H1 (cell line): ENCODE data around the gene ARAP2. TPM values are rescaled to one million over a fixed set of nuclear protein-coding genes. Genes with fewer than 3 reads are reported as not detected.

Source experiments
- CTCF ChIA-PET: fragments of 300-600 bp; sonication (Branson Sonifier 250); formaldehyde crosslinking; loops from one replicate; lab custom pipeline; 2021; ENCODE audit not compliant: partially characterized antibody; lab: Charles Lee
- POLR2A ChIA-PET: fragments of 300-600 bp; sonication (Branson Sonifier 250); formaldehyde crosslinking; loops from one replicate; lab custom pipeline; 2021; ENCODE audit warnings: inconsistent platforms; ENCODE audit not compliant: partially characterized antibody; lab: Charles Lee
- DNase-seq, 2 experiments: peaks; one replicate each; pipeline versions ENCODE4 v3.0.0 to v3.0.0-alpha.2; 2010 to 2022; ENCODE audit warnings: low spot score in 2 of 2, low read depth in 1 of 2, mixed read lengths in 1 of 2
- FAIRE-seq: peaks from 2 replicates; lab custom pipeline; 2011; peaks lifted over from hg19 to GRCh38; lab: Jason Lieb, UNC
- H2AFZ ChIP-seq: 2 replicates; pipeline ENCODE4 v1.8.1; 2012; ENCODE audit warnings: low read length, inconsistent platforms
- H2AK5ac ChIP-seq: 2 replicates; pipeline ENCODE4 v1.6.1; 2013; ENCODE audit warnings: low read depth, low read length
- H2BK120ac ChIP-seq: replicated peaks from 2 replicates; pipeline ENCODE3; 2013; ENCODE audit warnings: low read depth, low read length, inconsistent platforms
- H2BK12ac ChIP-seq: 2 replicates; pipeline ENCODE4 v1.6.1; 2013; ENCODE audit warnings: low read depth, low read length
- H2BK15ac ChIP-seq: 2 replicates; pipeline ENCODE4 v1.6.1; 2013; ENCODE audit warnings: low read length
- H2BK20ac ChIP-seq: 2 replicates; pipeline ENCODE4 v1.6.1; 2013; ENCODE audit warnings: low read length
- H2BK5ac ChIP-seq: 2 replicates; pipeline ENCODE4 v1.6.1; 2013; ENCODE audit warnings: low read depth, low read length
- H3K14ac ChIP-seq: 2 replicates; pipeline ENCODE4 v1.6.1; 2013; ENCODE audit warnings: inconsistent platforms; ENCODE audit not compliant: insufficient read length
- H3K18ac ChIP-seq: 2 replicates; pipeline ENCODE4 v1.6.1; 2013; ENCODE audit warnings: low read length; ENCODE audit errors: extremely low read depth
- H3K23ac ChIP-seq: 2 replicates; pipeline ENCODE4 v1.6.1; 2013; ENCODE audit warnings: inconsistent platforms; ENCODE audit not compliant: insufficient read length
- H3K23me2 ChIP-seq: 2 replicates; pipeline ENCODE4 v1.6.1; 2013; ENCODE audit warnings: low read depth, low read length
- H3K27ac ChIP-seq: 2 replicates; pipeline ENCODE4 v1.6.1; 2011; ENCODE audit warnings: low read depth, low read length, inconsistent platforms
- H3K27me3 ChIP-seq, 4 experiments: replicated peaks in 1 of 4; 1 replicate in 1 of 4; 2 replicates in 3 of 4; pipeline versions ENCODE4 v1.6.1 to v1.8.1; 2011 to 2013; ENCODE audit warnings: low read length in 3 of 4, mild to moderate bottlenecking in 3 of 4, inconsistent platforms in 2 of 4, mixed read lengths in 2 of 4, moderate library complexity in 1 of 4; ENCODE audit not compliant: control insufficient read depth in 3 of 4, insufficient read depth in 3 of 4; ENCODE audit errors: extremely low read depth in 1 of 4
- H3K36me3 ChIP-seq, 4 experiments: 2 replicates each; pipeline versions ENCODE4 v1.6.1 to v1.8.1; 2011 to 2013; ENCODE audit warnings: mild to moderate bottlenecking in 4 of 4, low read length in 3 of 4, moderate library complexity in 2 of 4, control low read depth in 1 of 4, inconsistent platforms in 1 of 4; ENCODE audit not compliant: insufficient read depth in 4 of 4, control insufficient read depth in 2 of 4
- H3K4ac ChIP-seq: replicated peaks from 2 replicates; pipeline ENCODE3; 2013; ENCODE audit warnings: low read length, low read depth, mixed read lengths, inconsistent platforms; ENCODE audit not compliant: insufficient read length
- H3K4me1 ChIP-seq, 4 experiments: replicated peaks in 1 of 4; 1 replicate in 1 of 4; 2 replicates in 3 of 4; pipeline versions ENCODE4 v1.6.1 to v1.8.1; 2011 to 2013; ENCODE audit warnings: low read length in 3 of 4, inconsistent platforms in 2 of 4, mixed read lengths in 1 of 4; ENCODE audit not compliant: insufficient read depth in 4 of 4, control insufficient read depth in 3 of 4
- H3K4me2 ChIP-seq, 2 experiments: 2 replicates each; pipeline versions ENCODE4 v1.6.1 to v1.8.1; 2011 to 2013; ENCODE audit warnings: low read depth in 2 of 2, low read length in 2 of 2, control low read depth in 1 of 2, inconsistent platforms in 1 of 2, mild to moderate bottlenecking in 1 of 2; ENCODE audit not compliant: insufficient read depth in 1 of 2
- H3K4me3 ChIP-seq, 4 experiments: fragments of 200-600, 300-600 bp in 1 of 4; sonication (generic), shearing (Covaris generic), sonication (Bioruptor Twin) in 1 of 4; 2 replicates each; pipeline versions ENCODE4 v1.5.1 to v1.8.1; 2011 to 2016; ENCODE audit warnings: low read length in 4 of 4, low read depth in 3 of 4, control low read depth in 2 of 4, inconsistent platforms in 2 of 4, mild to moderate bottlenecking in 2 of 4, mixed read lengths in 1 of 4, moderate library complexity in 1 of 4; ENCODE audit not compliant: insufficient read depth in 2 of 4; ENCODE audit errors: extremely low read depth in 1 of 4
- H3K56ac ChIP-seq: replicated peaks from 2 replicates; pipeline ENCODE3; 2013; ENCODE audit warnings: low read depth, mild to moderate bottlenecking, mixed read lengths, low read length, inconsistent platforms; ENCODE audit not compliant: insufficient read length
- H3K79me1 ChIP-seq: 2 replicates; pipeline ENCODE4 v1.6.1; 2013; ENCODE audit warnings: low read depth, low read length, control low read depth
- H3K79me2 ChIP-seq, 2 experiments: 2 replicates each; pipeline versions ENCODE4 v1.6.1 to v1.8.1; 2012 to 2013; ENCODE audit warnings: low read length in 2 of 2, mild to moderate bottlenecking in 2 of 2, inconsistent platforms in 1 of 2; ENCODE audit not compliant: insufficient read depth in 2 of 2, control insufficient read depth in 1 of 2
- H3K9ac ChIP-seq, 4 experiments: replicated peaks in 1 of 4; 1 replicate in 1 of 4; 2 replicates in 3 of 4; pipeline versions ENCODE4 v1.6.1 to v1.8.1; 2011 to 2013; ENCODE audit warnings: low read depth in 3 of 4, low read length in 3 of 4, control low read depth in 2 of 4, mild to moderate bottlenecking in 2 of 4, moderate library complexity in 2 of 4, inconsistent platforms in 1 of 4; ENCODE audit errors: extremely low read depth in 1 of 4
- H3K9me3 ChIP-seq, 2 experiments: 2 replicates each; pipeline versions ENCODE4 v1.6.1 to v1.8.1; 2012 to 2013; ENCODE audit warnings: mild to moderate bottlenecking in 2 of 2, moderate library complexity in 2 of 2, control low read depth in 1 of 2, inconsistent platforms in 1 of 2, low read depth in 1 of 2, low read length in 1 of 2, mixed read lengths in 1 of 2; ENCODE audit not compliant: insufficient read depth in 2 of 2
- H4K20me1 ChIP-seq, 2 experiments: replicated peaks in 1 of 2; 2 replicates each; pipeline versions ENCODE3 to v1.8.1; 2011 to 2013; ENCODE audit warnings: inconsistent platforms in 2 of 2, low read length in 2 of 2, mild to moderate bottlenecking in 1 of 2; ENCODE audit not compliant: insufficient read depth in 2 of 2, control insufficient read depth in 1 of 2
- H4K5ac ChIP-seq: 2 replicates; pipeline ENCODE4 v1.6.1; 2013; ENCODE audit warnings: low read length, low read depth, mixed read lengths, inconsistent platforms; ENCODE audit not compliant: insufficient read length
- H4K8ac ChIP-seq: 2 replicates; pipeline ENCODE4 v1.8.0; 2013; ENCODE audit warnings: mild to moderate bottlenecking, moderate library complexity, low read length, inconsistent platforms; ENCODE audit not compliant: insufficient read depth; ENCODE audit errors: extremely low read depth
- H4K91ac ChIP-seq: replicated peaks from 2 replicates; pipeline ENCODE3; 2013; ENCODE audit warnings: low read length, mixed read lengths, inconsistent platforms; ENCODE audit not compliant: insufficient read length
- FOSL1 ChIP-seq: IDR thresholded peaks from 2 replicates; pipeline ENCODE4 v1.6.1; 2011; ENCODE audit warnings: mild to moderate bottlenecking, low read depth, low read length, moderate library complexity; ENCODE audit not compliant: insufficient read depth
- HDAC6 ChIP-seq: IDR thresholded peaks from one replicate; pipeline ENCODE4 v1.7.1; 2012; ENCODE audit warnings: low read depth, mild to moderate bottlenecking, inconsistent platforms, low read length, moderate library complexity
- KDM5A ChIP-seq: fragments of 200-600 bp; IDR thresholded peaks from 2 replicates; pipeline ENCODE4 v1.7.1; 2012; ENCODE audit warnings: mild to moderate bottlenecking, low read length, inconsistent platforms, mixed read lengths
- POLR2AphosphoS5 ChIP-seq: IDR thresholded peaks from 2 replicates; pipeline ENCODE4 v1.6.1; 2011; ENCODE audit warnings: low read depth, low read length
- RAD21 ChIP-seq, 2 experiments: IDR thresholded peaks in 1 of 2; conservative IDR thresholded peaks in 1 of 2; 2 replicates each; pipeline ENCODE4 v1.6.1; 2011; ENCODE audit warnings: low read depth in 2 of 2, low read length in 2 of 2, improper control_type of control experiment in 1 of 2, inconsistent platforms in 1 of 2, mild to moderate bottlenecking in 1 of 2, moderate library complexity in 1 of 2
- RNF2 ChIP-seq: fragments of 200-900, 300-1000 bp; sonication (generic); IDR thresholded peaks from 2 replicates; pipeline ENCODE4 v1.7.1; 2016; ENCODE audit warnings: borderline replicate concordance, low read depth, mild to moderate bottlenecking, antibody characterized with exemption, low read length; ENCODE audit not compliant: poor library complexity, severe bottlenecking; ENCODE audit errors: missing control alignments
- RXRA ChIP-seq: IDR thresholded peaks from 2 replicates; pipeline ENCODE4 v1.6.1; 2011; ENCODE audit warnings: low read depth, mild to moderate bottlenecking, low read length, moderate library complexity; ENCODE audit not compliant: insufficient read depth
- SIN3A ChIP-seq, 2 experiments: IDR thresholded peaks in 1 of 2; conservative IDR thresholded peaks in 1 of 2; 2 replicates each; pipeline ENCODE4 v1.6.1; 2011 to 2012; ENCODE audit warnings: low read length in 2 of 2, improper control_type of control experiment in 1 of 2, low read depth in 1 of 2, mild to moderate bottlenecking in 1 of 2
- TEAD4 ChIP-seq: IDR thresholded peaks from 2 replicates; pipeline ENCODE4 v1.6.1; 2012; ENCODE audit warnings: low read depth, low read length, inconsistent platforms, mixed read lengths
- WGBS, 2 experiments: shearing (Covaris generic) in 1 of 2; methylation state at CpG; one replicate each; pipeline versions ENCODE4 v1.1.6 to v1.1.7; 2013 to 2015; ENCODE audit warnings: low lambda C conversion rate in 2 of 2, mixed read lengths in 2 of 2, inconsistent platforms in 1 of 2, low coverage in 1 of 2, missing lambda C conversion rate in 1 of 2; ENCODE audit not compliant: insufficient replicate concordance in 2 of 2, insufficient coverage in 1 of 2, insufficient read length in 1 of 2; ENCODE audit errors: extremely low coverage in 1 of 2, missing lambda C conversion rate in 1 of 2; 5-methylcytosine and 5-hydroxymethylcytosine counted together
- polyA plus RNA-seq, 7 experiments: library from polyadenylated mRNA; depleted of rRNA in 3 of 7; stranded (reverse) in 5 of 7; unstranded in 2 of 7; fragments of >200 nt in 5 of 7; fragments of 200-250 nt in 2 of 7; gene quantifications; 1 replicate in 5 of 7; 2 replicates in 1 of 7; 4 replicates in 1 of 7; pipeline versions ENCODE4 v1.2.1 to v1.2.3, GENCODE V29; 2011 to 2013; ENCODE audit warnings: missing spikeins in 2 of 7, mixed read lengths in 2 of 7
- total RNA-seq: library from RNA; stranded (reverse); fragmentation: NEBNext Ultra II Directional; extraction: Animal tissue kit (Norgen Biotek cat#: 25700); gene quantifications from 2 replicates; pipeline ENCODE4 v1.2.1, GENCODE V29; 2021
- TF ChIP-seq, protein P1 (sequence below), 3 experiments: IDR thresholded peaks; 1 replicate in 2 of 3; 2 replicates in 1 of 3; pipeline versions ENCODE4 v1.5.1 to v1.6.1; 2011; ENCODE audit warnings: low read length in 3 of 3, mild to moderate bottlenecking in 3 of 3, inconsistent platforms in 2 of 3, low read depth in 1 of 3, moderate library complexity in 1 of 3; ENCODE audit not compliant: insufficient read depth in 1 of 3; ENCODE audit errors: control extremely low read depth in 1 of 3

Gene ARAP2
- total and polyA plus RNA-seq, 2 of the 8 experiments (the other 6 are each of a cell fraction or from before 2014, with no cell fraction given) = 0.15 to 2.3 TPM

GRCh38 chr4:36235306-36235705 lies 9.0 kb downstream of the ARAP2 start:
- Histone ChIP-seq H3K14ac (no peak overlapping the region), H2BK120ac (no peak overlapping the region), H3K79me1 (no peaks in the 10 kb centered on the region; the same call in 1 of the 2 replicates), H2BK5ac (no peak overlapping the region), H3K36me3 (no peaks in the 10 kb centered on the region), H3K4me3 (no peak overlapping the region), H3K56ac (no peak overlapping the region), H4K91ac (no peak overlapping the region), H3K27me3 (no peaks in the 10 kb centered on the region), H4K5ac (no peak overlapping the region), H3K27ac (no peak overlapping the region), H3K9me3 (no peaks in the 10 kb centered on the region), H2AFZ (no peak overlapping the region), H4K8ac (no peak overlapping the region), H3K9ac (no peak overlapping the region), H3K23me2 (no peaks in the 10 kb centered on the region), H4K20me1 (no peaks in the 10 kb centered on the region), H2AK5ac (no peak overlapping the region), H3K4ac (no peak overlapping the region), H3K23ac (no peak overlapping the region), H3K4me2 (no peak overlapping the region), H2BK15ac (no peak overlapping the region), H3K79me2 (no peaks in the 10 kb centered on the region), H2BK12ac (no peak overlapping the region), H3K18ac (no peak overlapping the region), H3K4me1 (no peaks in the 10 kb centered on the region), H2BK20ac (no peak overlapping the region)
- 66% methylated on average over 3 of the region's 3 CpGs; no CpG with 5 or more reads in 1 of the 2 experiments for WGBS, 2 experiments
- ChIA-PET CTCF (interaction anchor here (1.0 kb wide), 1 partner anchor 23 kb away, joined by 3 read pairs; no protein-coding TSS in a partner anchor), POLR2A (interaction anchor here (1.5 kb wide), 1 partner anchor 9 kb away, joined by 3 read pairs; the partner anchor contains the start of gene ARAP2)
- FAIRE-seq (peak; percentile 28), DNase-seq (no peak)
- TF ChIP-seq RNF2 (no peak), RAD21 (IDR thresholded peaks at IDR 0.05 in 1 of 2, conservative IDR thresholded peaks at IDR 0.05 in 1 of 2; ENCODE audit: low read depth in 2 of 2, low read length in 2 of 2) (peak in 1 of 2 experiments; percentile 21; a peak in 3 of 4 replicates), KDM5A (no peak), RXRA (no peak), TEAD4 (peak; percentile 80), FOSL1 (no peak), SIN3A (conservative IDR thresholded peaks at IDR 0.05 in 1 of 2, IDR thresholded peaks at IDR 0.05 in 1 of 2; ENCODE audit: low read depth in 1 of 2, low read length in 2 of 2) (no peak), POLR2AphosphoS5 (no peak), HDAC6 (no peak)
- TF ChIP-seq, protein P1, sequence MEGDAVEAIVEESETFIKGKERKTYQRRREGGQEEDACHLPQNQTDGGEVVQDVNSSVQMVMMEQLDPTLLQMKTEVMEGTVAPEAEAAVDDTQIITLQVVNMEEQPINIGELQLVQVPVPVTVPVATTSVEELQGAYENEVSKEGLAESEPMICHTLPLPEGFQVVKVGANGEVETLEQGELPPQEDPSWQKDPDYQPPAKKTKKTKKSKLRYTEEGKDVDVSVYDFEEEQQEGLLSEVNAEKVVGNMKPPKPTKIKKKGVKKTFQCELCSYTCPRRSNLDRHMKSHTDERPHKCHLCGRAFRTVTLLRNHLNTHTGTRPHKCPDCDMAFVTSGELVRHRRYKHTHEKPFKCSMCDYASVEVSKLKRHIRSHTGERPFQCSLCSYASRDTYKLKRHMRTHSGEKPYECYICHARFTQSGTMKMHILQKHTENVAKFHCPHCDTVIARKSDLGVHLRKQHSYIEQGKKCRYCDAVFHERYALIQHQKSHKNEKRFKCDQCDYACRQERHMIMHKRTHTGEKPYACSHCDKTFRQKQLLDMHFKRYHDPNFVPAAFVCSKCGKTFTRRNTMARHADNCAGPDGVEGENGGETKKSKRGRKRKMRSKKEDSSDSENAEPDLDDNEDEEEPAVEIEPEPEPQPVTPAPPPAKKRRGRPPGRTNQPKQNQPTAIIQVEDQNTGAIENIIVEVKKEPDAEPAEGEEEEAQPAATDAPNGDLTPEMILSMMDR (IDR thresholded peaks at IDR 0.05; ENCODE audit: control extremely low read depth in 1 of 3, insufficient read depth in 1 of 3, low read depth in 1 of 3, low read length in 3 of 3) = peak in 1 of 3 experiments; percentile 50; a peak in 1 of 4 replicates
